Testis (tissue), 3 donors: Measurements from ENCODE around the gene COQ7. TPM values are rescaled to one million over a fixed set of nuclear protein-coding genes. Genes with fewer than 3 reads are reported as not detected.

Experiments used
- DNase-seq: peaks from one replicate; pipeline ENCODE4 v3.0.0-alpha.2; 2019
- H3K27ac ChIP-seq, 2 donors: fragments of 200-600 bp; sonication (generic); one replicate each; pipeline ENCODE4 v1.5.1; 2019
- H3K27me3 ChIP-seq: fragments of 200-600 bp; sonication (generic); one replicate; pipeline ENCODE4 v1.5.1; 2019
- H3K36me3 ChIP-seq: fragments of 200-600 bp; sonication (generic); one replicate; pipeline ENCODE4 v1.5.1; 2017; ENCODE audit warnings: low read depth; ENCODE audit errors: missing control alignments
- H3K4me1 ChIP-seq: fragments of 200-600 bp; sonication (generic); one replicate; pipeline ENCODE4 v1.5.1; 2019
- H3K4me3 ChIP-seq, 2 donors: fragments of 200-600 bp; sonication (generic); one replicate each; pipeline ENCODE4 v1.5.1; 2017 to 2019
- H3K9me3 ChIP-seq: fragments of 200-600 bp; sonication (generic); one replicate; pipeline ENCODE4 v1.5.1; 2017
- CTCF ChIP-seq, 3 experiments: fragments of 450-650 bp in 2 of 3; fragments of 200-600 bp in 1 of 3; sonication (generic) in 1 of 3; IDR thresholded peaks; one replicate each; pipeline ENCODE4 v1.5.1; 2016 to 2019; ENCODE audit warnings: antibody characterized with exemption in 3 of 3, mild to moderate bottlenecking in 2 of 3, moderate library complexity in 1 of 3
- POLR2A ChIP-seq: fragments of 450-650 bp; IDR thresholded peaks from one replicate; pipeline ENCODE4 v1.6.1; 2017; ENCODE audit warnings: antibody characterized with exemption, mild to moderate bottlenecking, moderate library complexity
- WGBS, 2 donors: methylation state at CpG; one replicate each; pipeline ENCODE4 v1.1.5; 2018; 5-methylcytosine and 5-hydroxymethylcytosine counted together
- intact Hi-C: fragments of 100-400 bp; cut with DNase I; formaldehyde crosslinking; loops from one replicate; pipeline ENCODE4 v1.15.1; 2023; ENCODE audit warnings: low total_unique reads
- polyA plus RNA-seq: library from polyadenylated mRNA; stranded (reverse); fragments of 350-450 nt; fragmentation: Illumina TruSeq; extraction: RNeasy Lipid Tissue Mini Kit (QIAGEN cat#74804); gene quantifications from one replicate; pipeline ENCODE4 v1.2.3, GENCODE V29; 2014; ENCODE audit warnings: low read depth, low replicate concordance; ENCODE audit not compliant: insufficient read depth
- total RNA-seq, 2 donors: library from RNA; depleted of rRNA; stranded (reverse); fragments of >200 nt; gene quantifications; one replicate each; pipeline ENCODE4 v1.2.3, GENCODE V29; 2016

Gene COQ7
- total and polyA plus RNA-seq, 3 donors from 2014 or later = 42.0 to 58.4 (median 53.6) TPM

- DNase-seq = no peak
- TF ChIP-seq CTCF (IDR thresholded peaks at IDR 0.05) (no peak), POLR2A (no peak)
- Histone ChIP-seq H3K36me3 (no peaks in the 10 kb centered on the region), H3K27me3 (no peaks in the 10 kb centered on the region), H3K4me1 (no peaks in the 10 kb centered on the region), H3K27ac (no peak overlapping the region), H3K4me3 (no peak overlapping the region), H3K9me3 (no peaks in the 10 kb centered on the region)
- intact Hi-C loops = no loop called here
- WGBS, 2 donors = 91 to 100% methylated on average over 1 of the region's 1 CpG
Observed at GRCh38 chr16:19098173-19098572, 30.8 kb downstream of the COQ7 start.

GRCh38 chr16:19102187-19102872 lies 34.9 kb downstream of the COQ7 start:
- Histone ChIP-seq H3K9me3 (no peaks in the 10 kb centered on the region), H3K36me3 (no peaks in the 10 kb centered on the region), H3K27ac (no peak overlapping the region), H3K4me3 (no peak overlapping the region), H3K4me1 (no peaks in the 10 kb centered on the region), H3K27me3 (no peaks in the 10 kb centered on the region)
- 58 to 63% methylated on average over 16 of the region's 16 CpGs for WGBS, 2 donors
- DNase-seq = no peak
- intact Hi-C loops = no loop called here
- TF ChIP-seq CTCF (IDR thresholded peaks at IDR 0.05) (no peak), POLR2A (no peak)

- no peaks in the 10 kb centered on the region for H3K36me3 ChIP-seq
- no peak for TF ChIP-seq CTCF (IDR thresholded peaks at IDR 0.05)
- DNase-seq = no peak
- H3K27ac ChIP-seq = no peak overlapping the region
- intact Hi-C loops = no loop called here
- H3K4me1 ChIP-seq = no peaks in the 10 kb centered on the region
- 54 to 69% methylated on average over 3 to 5 of the region's 5 CpGs for WGBS, 2 donors
- no peaks in the 10 kb centered on the region for H3K27me3 ChIP-seq
- no peak overlapping the region for H3K4me3 ChIP-seq
- H3K9me3 ChIP-seq = no peaks in the 10 kb centered on the region
Observed at GRCh38 chr16:19104607-19105006, 37.2 kb downstream of the COQ7 start.

GRCh38 chr16:19105131-19105530 lies 37.7 kb downstream of the COQ7 start:
- intact Hi-C loops = no loop called here
- 78 to 86% methylated on average over 6 of the region's 6 CpGs for WGBS, 2 donors

More at GRCh38 chr16:19105131-19105530, 37.7 kb downstream of the COQ7 start:
- TF ChIP-seq CTCF (IDR thresholded peaks at IDR 0.05) (no peak), POLR2A (no peak)
- no peaks in the 10 kb centered on the region for H3K9me3 ChIP-seq
- H3K4me1 ChIP-seq = no peaks in the 10 kb centered on the region
- no peaks in the 10 kb centered on the region for H3K27me3 ChIP-seq
- no peak overlapping the region for H3K4me3 ChIP-seq
- H3K27ac ChIP-seq = no peak overlapping the region
- H3K36me3 ChIP-seq = no peaks in the 10 kb centered on the region
- DNase-seq = no peak
